ENCODE measurements around the gene VEPH1. TPM values are rescaled to one million over a fixed set of nuclear protein-coding genes. Genes with fewer than 3 reads are reported as not detected.
A peak's percentile ranks its signal among the peaks of the same experiment; 100 is the strongest.

The VEPH1 gene
- total and polyA plus RNA-seq, 9 of the 15 experiments (the other 6 are each of a cell fraction or from before 2014, with no cell fraction given): 4.5 to 15.6 (median 5.8) TPM

DNA sequence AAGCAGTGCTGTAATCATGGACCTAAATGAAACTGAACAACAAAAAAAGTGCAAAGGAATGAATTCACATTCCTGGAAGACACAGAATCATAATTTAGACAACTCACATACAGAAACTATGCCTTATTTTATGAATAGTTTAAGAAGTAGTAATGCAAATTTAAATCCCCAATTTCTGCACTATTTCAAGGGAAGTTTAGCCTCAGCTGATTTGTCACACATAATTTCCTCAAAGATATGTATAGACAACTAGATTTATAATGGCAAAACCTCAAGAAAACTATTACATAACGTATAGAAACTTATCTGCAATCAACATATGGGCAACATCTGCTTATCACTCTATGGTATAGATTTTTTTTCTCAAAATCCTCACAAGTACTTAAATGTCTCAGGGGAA is 74.4 kb downstream of the VEPH1 start (continued):
- TF ChIP-seq HNRNPL (IDR thresholded peaks at IDR 0.05; ENCODE audit: low read depth, low read length) (no peak), TCF7L2 (IDR thresholded peaks at IDR 0.05; ENCODE audit: low read depth, low read length) (no peak), MECOM (CRISPR knock-in tag; IDR thresholded peaks at IDR 0.05) (no peak), EP300 (IDR thresholded peaks at IDR 0.05; ENCODE audit: low read length) (0 out of 2 replicates have a peak, but pooled peaks have one; percentile 14), ZNF717 (CRISPR knock-in tag; IDR thresholded peaks at IDR 0.05) (no peak), TEAD4 (IDR thresholded peaks at IDR 0.05; ENCODE audit: low read length) (peak; percentile 85), TEAD4 (CRISPR knock-in tag; IDR thresholded peaks at IDR 0.05; ENCODE audit: borderline replicate concordance) (no peak), MYBL2 (IDR thresholded peaks at IDR 0.05; ENCODE audit: low read depth) (no peak), MYBL2 (CRISPR knock-in tag; IDR thresholded peaks at IDR 0.05; ENCODE audit: borderline replicate concordance) (no peak), ZFX (CRISPR knock-in tag; IDR thresholded peaks at IDR 0.05) (no peak), TAL1 (IDR thresholded peaks at IDR 0.05) (peak; percentile 46), ZNF551 (CRISPR knock-in tag; IDR thresholded peaks at IDR 0.05) (no peak), NCOR1 (IDR thresholded peaks at IDR 0.05) (peak; percentile 44; the same call in 1 of the 2 replicates), ZNF347 (CRISPR knock-in tag; IDR thresholded peaks at IDR 0.05; ENCODE audit: low read depth) (no peak), ARID1B (IDR thresholded peaks at IDR 0.05) (peak; percentile 60), MEIS2 (IDR thresholded peaks at IDR 0.05; ENCODE audit: partially characterized antibody) (peak; percentile 73), BRCA1 (IDR thresholded peaks at IDR 0.05) (no peak), BRCA1 (CRISPR knock-in tag; IDR thresholded peaks at IDR 0.05) (no peak), ZNF583 (CRISPR knock-in tag; IDR thresholded peaks at IDR 0.05) (no peak), ZNF431 (CRISPR knock-in tag; IDR thresholded peaks at IDR 0.05) (no peak), FOXJ2 (tag; IDR thresholded peaks at IDR 0.05) (no peak), KLF16 (IDR thresholded peaks at IDR 0.05) (peak; percentile 45; the same call in 1 of the 2 replicates)
- TF ChIP-seq, protein P1, sequence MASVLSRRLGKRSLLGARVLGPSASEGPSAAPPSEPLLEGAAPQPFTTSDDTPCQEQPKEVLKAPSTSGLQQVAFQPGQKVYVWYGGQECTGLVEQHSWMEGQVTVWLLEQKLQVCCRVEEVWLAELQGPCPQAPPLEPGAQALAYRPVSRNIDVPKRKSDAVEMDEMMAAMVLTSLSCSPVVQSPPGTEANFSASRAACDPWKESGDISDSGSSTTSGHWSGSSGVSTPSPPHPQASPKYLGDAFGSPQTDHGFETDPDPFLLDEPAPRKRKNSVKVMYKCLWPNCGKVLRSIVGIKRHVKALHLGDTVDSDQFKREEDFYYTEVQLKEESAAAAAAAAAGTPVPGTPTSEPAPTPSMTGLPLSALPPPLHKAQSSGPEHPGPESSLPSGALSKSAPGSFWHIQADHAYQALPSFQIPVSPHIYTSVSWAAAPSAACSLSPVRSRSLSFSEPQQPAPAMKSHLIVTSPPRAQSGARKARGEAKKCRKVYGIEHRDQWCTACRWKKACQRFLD (CRISPR knock-in tag; IDR thresholded peaks at IDR 0.05): no peak
- TF ChIP-seq, protein P2, sequence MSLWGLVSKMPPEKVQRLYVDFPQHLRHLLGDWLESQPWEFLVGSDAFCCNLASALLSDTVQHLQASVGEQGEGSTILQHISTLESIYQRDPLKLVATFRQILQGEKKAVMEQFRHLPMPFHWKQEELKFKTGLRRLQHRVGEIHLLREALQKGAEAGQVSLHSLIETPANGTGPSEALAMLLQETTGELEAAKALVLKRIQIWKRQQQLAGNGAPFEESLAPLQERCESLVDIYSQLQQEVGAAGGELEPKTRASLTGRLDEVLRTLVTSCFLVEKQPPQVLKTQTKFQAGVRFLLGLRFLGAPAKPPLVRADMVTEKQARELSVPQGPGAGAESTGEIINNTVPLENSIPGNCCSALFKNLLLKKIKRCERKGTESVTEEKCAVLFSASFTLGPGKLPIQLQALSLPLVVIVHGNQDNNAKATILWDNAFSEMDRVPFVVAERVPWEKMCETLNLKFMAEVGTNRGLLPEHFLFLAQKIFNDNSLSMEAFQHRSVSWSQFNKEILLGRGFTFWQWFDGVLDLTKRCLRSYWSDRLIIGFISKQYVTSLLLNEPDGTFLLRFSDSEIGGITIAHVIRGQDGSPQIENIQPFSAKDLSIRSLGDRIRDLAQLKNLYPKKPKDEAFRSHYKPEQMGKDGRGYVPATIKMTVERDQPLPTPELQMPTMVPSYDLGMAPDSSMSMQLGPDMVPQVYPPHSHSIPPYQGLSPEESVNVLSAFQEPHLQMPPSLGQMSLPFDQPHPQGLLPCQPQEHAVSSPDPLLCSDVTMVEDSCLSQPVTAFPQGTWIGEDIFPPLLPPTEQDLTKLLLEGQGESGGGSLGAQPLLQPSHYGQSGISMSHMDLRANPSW (CRISPR knock-in tag; IDR thresholded peaks at IDR 0.05): no peak
- TF ChIP-seq, protein P3, sequence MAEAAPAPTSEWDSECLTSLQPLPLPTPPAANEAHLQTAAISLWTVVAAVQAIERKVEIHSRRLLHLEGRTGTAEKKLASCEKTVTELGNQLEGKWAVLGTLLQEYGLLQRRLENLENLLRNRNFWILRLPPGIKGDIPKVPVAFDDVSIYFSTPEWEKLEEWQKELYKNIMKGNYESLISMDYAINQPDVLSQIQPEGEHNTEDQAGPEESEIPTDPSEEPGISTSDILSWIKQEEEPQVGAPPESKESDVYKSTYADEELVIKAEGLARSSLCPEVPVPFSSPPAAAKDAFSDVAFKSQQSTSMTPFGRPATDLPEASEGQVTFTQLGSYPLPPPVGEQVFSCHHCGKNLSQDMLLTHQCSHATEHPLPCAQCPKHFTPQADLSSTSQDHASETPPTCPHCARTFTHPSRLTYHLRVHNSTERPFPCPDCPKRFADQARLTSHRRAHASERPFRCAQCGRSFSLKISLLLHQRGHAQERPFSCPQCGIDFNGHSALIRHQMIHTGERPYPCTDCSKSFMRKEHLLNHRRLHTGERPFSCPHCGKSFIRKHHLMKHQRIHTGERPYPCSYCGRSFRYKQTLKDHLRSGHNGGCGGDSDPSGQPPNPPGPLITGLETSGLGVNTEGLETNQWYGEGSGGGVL (CRISPR knock-in tag; IDR thresholded peaks at IDR 0.05): no peak
- TF ChIP-seq, protein P4, sequence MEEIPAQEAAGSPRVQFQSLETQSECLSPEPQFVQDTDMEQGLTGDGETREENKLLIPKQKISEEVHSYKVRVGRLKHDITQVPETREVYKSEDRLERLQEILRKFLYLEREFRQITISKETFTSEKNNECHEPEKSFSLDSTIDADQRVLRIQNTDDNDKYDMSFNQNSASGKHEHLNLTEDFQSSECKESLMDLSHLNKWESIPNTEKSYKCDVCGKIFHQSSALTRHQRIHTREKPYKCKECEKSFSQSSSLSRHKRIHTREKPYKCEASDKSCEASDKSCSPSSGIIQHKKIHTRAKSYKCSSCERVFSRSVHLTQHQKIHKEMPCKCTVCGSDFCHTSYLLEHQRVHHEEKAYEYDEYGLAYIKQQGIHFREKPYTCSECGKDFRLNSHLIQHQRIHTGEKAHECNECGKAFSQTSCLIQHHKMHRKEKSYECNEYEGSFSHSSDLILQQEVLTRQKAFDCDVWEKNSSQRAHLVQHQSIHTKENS (CRISPR knock-in tag; IDR thresholded peaks at IDR 0.05): no peak
